OCI-LY7 (cell line): ENCODE data around the gene FUNDC2. TPM values are rescaled to one million over a fixed set of nuclear protein-coding genes. Genes with fewer than 3 reads are reported as not detected.

Source experiments
- BruUV-seq: library from RNA; stranded (reverse); fragments of 400-500 nt; replicated peaks from 2 replicates; lab custom pipeline; 2021; lab: Mats Ljungman, UMichigan
- CTCF ChIA-PET: fragments of 300-600 bp; sonication (Branson Sonifier 250); formaldehyde crosslinking; loops from one replicate; lab custom pipeline; 2022; ENCODE audit warnings: antibody characterized with exemption; ENCODE audit not compliant: unreplicated experiment; lab: Charles Lee
- POLR2A ChIA-PET: fragments of 300-600 bp; sonication (Branson Sonifier 250); formaldehyde crosslinking; loops from one replicate; lab custom pipeline; 2022; ENCODE audit warnings: antibody characterized with exemption; lab: Charles Lee
- DNase-seq: peaks from one replicate; pipeline ENCODE4 v3.0.0-alpha.2; 2015; ENCODE audit warnings: low spot score
- H2AFZ ChIP-seq: fragments of 200-600 bp; sonication (generic), shearing (Covaris generic); 2 replicates; pipeline ENCODE4 v1.6.1; 2014; ENCODE audit warnings: mild to moderate bottlenecking, antibody characterized with exemption, low read length, moderate library complexity
- H3K27ac ChIP-seq: fragments of 200-600 bp; sonication (generic); 2 replicates; pipeline ENCODE4 v1.5.1; 2014; ENCODE audit warnings: mixed run types, low read depth, mild to moderate bottlenecking, moderate library complexity, low read length, inconsistent platforms; ENCODE audit not compliant: poor library complexity, severe bottlenecking
- H3K36me3 ChIP-seq: fragments of 200-600 bp; sonication (generic); 2 replicates; pipeline ENCODE4 v1.6.1; 2014; ENCODE audit warnings: mild to moderate bottlenecking, antibody characterized with exemption, low read length, moderate library complexity, mixed read lengths; ENCODE audit not compliant: insufficient read depth
- H3K4me1 ChIP-seq: fragments of 200-600 bp; sonication (generic); 2 replicates; pipeline ENCODE4 v1.5.1; 2014; ENCODE audit warnings: mild to moderate bottlenecking, low read length; ENCODE audit not compliant: insufficient read depth, poor library complexity, severe bottlenecking
- H3K4me2 ChIP-seq: fragments of 200-600 bp; sonication (generic); 2 replicates; pipeline ENCODE4 v1.6.1; 2014; ENCODE audit warnings: mild to moderate bottlenecking, low read length
- H3K4me3 ChIP-seq: fragments of 200-600 bp; sonication (generic); 2 replicates; pipeline ENCODE4 v1.5.1; 2014; ENCODE audit warnings: mild to moderate bottlenecking, low read depth, low read length; ENCODE audit not compliant: poor library complexity, severe bottlenecking
- H3K79me2 ChIP-seq: fragments of 200-600 bp; sonication (generic); 2 replicates; pipeline ENCODE4 v1.6.1; 2016; ENCODE audit warnings: low read depth, mild to moderate bottlenecking, low read length, moderate library complexity, mixed read lengths; ENCODE audit not compliant: insufficient read depth
- H3K9me2 ChIP-seq: fragments of 200-600 bp; sonication (generic); 2 replicates; pipeline ENCODE4 v1.6.1; 2016; ENCODE audit warnings: mild to moderate bottlenecking, low read length, mixed read lengths; ENCODE audit not compliant: insufficient read depth
- H3K9me3 ChIP-seq: fragments of 200-600 bp; sonication (generic); 2 replicates; pipeline ENCODE4 v1.6.1; 2014; ENCODE audit warnings: mild to moderate bottlenecking, mixed run types, low read length, mixed read lengths
- H4K20me1 ChIP-seq: fragments of 200-600 bp; sonication (generic); 2 replicates; pipeline ENCODE4 v1.6.1; 2014; ENCODE audit warnings: mild to moderate bottlenecking, antibody characterized with exemption, low read length, moderate library complexity, mixed read lengths; ENCODE audit not compliant: insufficient read depth
- CTCF ChIP-seq: fragments of 200-600 bp; sonication (generic); conservative IDR thresholded peaks from 2 replicates; pipeline ENCODE4 v1.5.1; 2014; ENCODE audit warnings: mild to moderate bottlenecking, antibody characterized with exemption, low read length, moderate library complexity, mixed read lengths
- EZH2phosphoT487 ChIP-seq: fragments of 200-600 bp; sonication (generic); IDR thresholded peaks from 2 replicates; pipeline ENCODE4 v1.6.1; 2018; ENCODE audit warnings: low read depth, borderline replicate concordance, mild to moderate bottlenecking, mixed run types, antibody characterized with exemption, low read length, moderate library complexity, mixed read lengths
- intact Hi-C: fragments of 100-400 bp; cut with micrococcal nuclease; formaldehyde crosslinking; loops from one replicate; pipeline ENCODE4 v1.10.0; 2022; ENCODE audit not compliant: unreplicated experiment
- total RNA-seq, 2 experiments: library from RNA; depleted of rRNA in 1 of 2; stranded (reverse); fragments of >200 nt in 1 of 2; shearing (Covaris generic) in 1 of 2; gene quantifications; 2 replicates each; pipeline ENCODE4 v1.2.3, GENCODE V29; 2014 to 2022

Gene FUNDC2
- total RNA-seq, 2 experiments from 2014 or later = 37.2 to 50.0 TPM

GRCh38 chrX:154998204-154998880 lies 28.3 kb upstream of the FUNDC2 start:
- Histone ChIP-seq H3K27ac (no peak overlapping the region), H2AFZ (no peak overlapping the region), H3K9me3 (no peaks in the 10 kb centered on the region), H3K36me3 (no peaks in the 10 kb centered on the region), H3K4me3 (no peak overlapping the region), H3K4me1 (no peaks in the 10 kb centered on the region), H3K79me2 (no peaks in the 10 kb centered on the region), H3K9me2 (no peaks in the 10 kb centered on the region), H4K20me1 (no peaks in the 10 kb centered on the region), H3K4me2 (no peak overlapping the region)
- CTCF ChIA-PET = no interaction called here
- POLR2A ChIA-PET = no interaction called here
- intact Hi-C loops = no loop called here
- no peak for DNase-seq
- no TSS peak for BruUV-seq
- no peak for TF ChIP-seq CTCF
- no peak for TF ChIP-seq EZH2phosphoT487

DNA sequence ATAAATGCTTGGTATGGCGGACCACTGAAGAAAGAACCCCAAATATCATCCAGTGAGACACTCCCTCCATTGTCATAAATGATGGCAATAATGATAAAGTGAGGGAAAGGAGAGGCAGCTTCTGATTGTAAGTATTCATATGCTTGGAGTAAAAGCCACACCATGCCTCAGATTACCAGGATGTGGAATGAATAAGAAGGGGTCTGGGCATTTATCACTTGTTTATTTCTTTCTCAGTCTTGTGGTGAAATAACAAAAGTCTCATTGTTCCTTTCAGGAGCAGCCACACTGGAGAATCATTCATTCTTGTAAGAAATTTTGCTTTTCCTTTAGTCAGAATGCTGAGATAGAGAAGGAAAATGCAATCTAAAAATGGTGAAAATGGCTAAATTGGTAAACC lies 25.8 kb upstream of the FUNDC2 start:
- intact Hi-C loops = no loop called here
- Histone ChIP-seq H3K79me2 (no peaks in the 10 kb centered on the region), H3K9me2 (no peaks in the 10 kb centered on the region), H3K9me3 (no peaks in the 10 kb centered on the region), H4K20me1 (no peaks in the 10 kb centered on the region), H3K36me3 (no peaks in the 10 kb centered on the region), H3K4me1 (no peaks in the 10 kb centered on the region), H3K27ac (no peak overlapping the region), H3K4me2 (no peak overlapping the region), H3K4me3 (no peak overlapping the region), H2AFZ (no peak overlapping the region)
- CTCF ChIA-PET = no interaction called here
- no TSS peak for BruUV-seq
- POLR2A ChIA-PET = no interaction called here
- DNase-seq = no peak
- no peak for TF ChIP-seq CTCF
- no peak for TF ChIP-seq EZH2phosphoT487

DNA sequence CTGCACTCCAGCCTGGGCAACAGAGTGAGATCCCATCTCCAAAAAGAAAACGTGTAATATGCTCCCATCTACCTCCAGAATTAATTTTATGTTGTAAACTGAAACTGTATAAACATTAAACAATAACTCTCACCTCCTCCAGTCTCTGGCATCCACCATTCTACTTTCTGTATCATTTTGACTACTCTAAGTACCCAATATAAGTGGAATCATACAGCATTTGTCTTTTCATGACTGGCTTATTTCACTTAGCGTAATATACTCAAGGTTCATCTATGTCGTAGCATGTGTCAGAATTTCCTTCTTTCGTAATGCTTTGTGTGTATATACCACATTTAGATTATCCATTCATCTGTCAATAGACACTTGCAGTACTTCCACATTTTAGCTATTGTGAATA lies 24.8 kb upstream of the FUNDC2 start:
- no TSS peak for BruUV-seq
- CTCF ChIA-PET = no interaction called here
- H3K4me2 ChIP-seq = no peak overlapping the region

More for the DNA sequence above, 24.8 kb upstream of the FUNDC2 start:
- Histone ChIP-seq H3K27ac (no peak overlapping the region), H3K4me1 (no peaks in the 10 kb centered on the region), H3K9me2 (no peaks in the 10 kb centered on the region), H4K20me1 (no peaks in the 10 kb centered on the region), H3K79me2 (no peaks in the 10 kb centered on the region), H3K4me3 (no peak overlapping the region), H3K36me3 (no peaks in the 10 kb centered on the region), H3K9me3 (no peaks in the 10 kb centered on the region), H2AFZ (no peak overlapping the region)
- no peak for DNase-seq
- TF ChIP-seq EZH2phosphoT487 = no peak
- no peak for TF ChIP-seq CTCF
- POLR2A ChIA-PET = no interaction called here
- intact Hi-C loops = no loop called here
